GM10248 (cell line): ENCODE data around the gene PITPNC1.

ENCODE experiments used
- CTCF ChIA-PET: fragments of 300-600 bp; sonication (Branson Sonifier 250); formaldehyde crosslinking; extraction: SDS; loops from one replicate; lab custom pipeline; 2021; ENCODE audit warnings: antibody characterized with exemption; lab: Yijun Ruan, JAX
- POLR2A ChIA-PET: fragments of 350-650 bp; sonication (Branson Sonifier 250); formaldehyde crosslinking; extraction: SDS; loops from one replicate; lab custom pipeline; 2020; ENCODE audit warnings: antibody characterized with exemption; lab: Yijun Ruan, JAX
- DNase-seq: peaks from one replicate; pipeline ENCODE4 v3.0.0; 2012; ENCODE audit errors: extremely low spot score
- TF ChIP-seq, protein P1 (sequence below): IDR thresholded peaks from 2 replicates; pipeline ENCODE4 v1.5.1; 2012; ENCODE audit warnings: mild to moderate bottlenecking, low read depth; ENCODE audit errors: extremely low read depth, missing control alignments, control extremely low read depth

PITPNC1 gene

DNA sequence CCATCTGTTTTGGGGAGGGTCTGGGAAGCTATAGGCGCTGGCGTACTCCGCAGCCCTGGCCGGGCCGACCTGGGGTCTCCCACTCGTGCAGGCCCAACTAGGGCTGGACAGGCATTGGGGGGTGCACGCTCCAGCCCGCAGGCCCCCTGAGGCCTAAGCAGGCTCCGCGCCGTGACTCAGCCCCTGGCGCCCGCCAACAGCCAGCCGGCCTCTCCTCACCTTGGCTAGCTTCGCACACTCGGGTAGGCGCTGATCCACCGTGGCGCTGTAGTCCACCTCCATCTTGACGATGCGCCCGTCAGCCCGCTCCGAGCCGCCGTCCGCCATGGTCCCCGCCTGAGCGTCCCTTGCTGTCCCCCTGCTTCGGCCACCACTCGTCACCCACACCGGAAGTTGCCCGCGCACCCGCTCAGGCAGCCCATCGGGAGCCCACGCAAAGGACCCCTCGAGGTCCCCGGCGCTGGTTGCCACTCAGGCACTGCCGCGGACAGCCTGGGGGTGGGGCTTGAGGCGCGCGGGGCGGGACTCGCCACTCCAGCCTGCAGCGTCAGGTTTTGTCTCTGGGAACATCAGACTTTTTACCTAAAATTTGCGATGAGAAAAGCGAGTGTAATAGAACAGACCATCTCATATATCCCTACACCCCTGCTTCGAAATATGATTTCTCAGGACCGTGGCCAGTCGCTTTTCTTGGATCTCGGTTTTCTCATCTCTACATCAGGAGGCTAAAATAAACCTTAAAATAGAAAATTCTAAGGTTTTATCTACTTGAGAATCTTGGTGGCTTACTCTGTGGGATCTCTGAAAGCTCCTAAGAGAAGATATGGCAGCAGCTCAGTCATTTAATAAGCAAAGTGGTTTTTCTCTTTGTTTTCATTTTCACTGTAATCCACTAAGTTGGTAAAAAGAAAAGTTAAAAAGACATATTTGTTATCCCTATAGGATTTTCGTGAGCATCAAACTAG, 10.6 kb upstream of the PITPNC1 start, which contains the start of gene PSMD12:
Gene PSMD12, minus strand, starts transcription at position 385 of the 965 bp plus-strand sequence. Its CDS starts 58 bp downstream, at position 327.
- ChIA-PET CTCF (interaction anchor here (1.0 to 5.0 kb wide), 6 partner anchors 9 to 323 kb away, joined by 3 to 28 read pairs (median 4); no protein-coding TSS in a partner anchor), POLR2A (no interaction called here)
- DNase-seq, result peak; percentile 95
- TF ChIP-seq, protein P1, sequence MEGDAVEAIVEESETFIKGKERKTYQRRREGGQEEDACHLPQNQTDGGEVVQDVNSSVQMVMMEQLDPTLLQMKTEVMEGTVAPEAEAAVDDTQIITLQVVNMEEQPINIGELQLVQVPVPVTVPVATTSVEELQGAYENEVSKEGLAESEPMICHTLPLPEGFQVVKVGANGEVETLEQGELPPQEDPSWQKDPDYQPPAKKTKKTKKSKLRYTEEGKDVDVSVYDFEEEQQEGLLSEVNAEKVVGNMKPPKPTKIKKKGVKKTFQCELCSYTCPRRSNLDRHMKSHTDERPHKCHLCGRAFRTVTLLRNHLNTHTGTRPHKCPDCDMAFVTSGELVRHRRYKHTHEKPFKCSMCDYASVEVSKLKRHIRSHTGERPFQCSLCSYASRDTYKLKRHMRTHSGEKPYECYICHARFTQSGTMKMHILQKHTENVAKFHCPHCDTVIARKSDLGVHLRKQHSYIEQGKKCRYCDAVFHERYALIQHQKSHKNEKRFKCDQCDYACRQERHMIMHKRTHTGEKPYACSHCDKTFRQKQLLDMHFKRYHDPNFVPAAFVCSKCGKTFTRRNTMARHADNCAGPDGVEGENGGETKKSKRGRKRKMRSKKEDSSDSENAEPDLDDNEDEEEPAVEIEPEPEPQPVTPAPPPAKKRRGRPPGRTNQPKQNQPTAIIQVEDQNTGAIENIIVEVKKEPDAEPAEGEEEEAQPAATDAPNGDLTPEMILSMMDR, result no peak

DNA sequence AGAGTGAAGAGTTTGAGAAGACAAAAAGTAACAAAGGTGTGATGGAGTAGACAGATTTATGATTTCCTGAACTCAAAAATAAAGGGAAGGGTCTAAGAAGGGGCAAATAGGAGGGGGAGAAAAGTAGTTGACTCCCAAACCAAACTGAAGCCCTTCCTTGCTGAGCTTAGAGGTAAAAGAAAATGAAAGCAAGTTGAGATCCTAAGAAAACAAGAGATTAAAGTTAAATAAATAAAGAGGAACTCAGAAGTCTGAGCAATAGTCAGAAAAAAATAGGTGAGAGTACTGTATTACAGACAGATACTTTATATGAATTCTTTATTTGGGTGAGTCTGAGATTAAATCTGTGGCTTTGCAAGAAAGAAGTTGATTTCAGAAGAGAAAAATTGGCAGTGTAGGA, 7.4 kb upstream of the PITPNC1 start:
- TF ChIP-seq, protein P1, result no peak
- no peak for DNase-seq
- CTCF ChIA-PET, result interaction anchor here (0.8 to 7.8 kb wide), 4 partner anchors 9 to 263 kb away, joined by 3 to 72 read pairs (median 16); no protein-coding TSS in a partner anchor
- POLR2A ChIA-PET, result no interaction called here

DNA sequence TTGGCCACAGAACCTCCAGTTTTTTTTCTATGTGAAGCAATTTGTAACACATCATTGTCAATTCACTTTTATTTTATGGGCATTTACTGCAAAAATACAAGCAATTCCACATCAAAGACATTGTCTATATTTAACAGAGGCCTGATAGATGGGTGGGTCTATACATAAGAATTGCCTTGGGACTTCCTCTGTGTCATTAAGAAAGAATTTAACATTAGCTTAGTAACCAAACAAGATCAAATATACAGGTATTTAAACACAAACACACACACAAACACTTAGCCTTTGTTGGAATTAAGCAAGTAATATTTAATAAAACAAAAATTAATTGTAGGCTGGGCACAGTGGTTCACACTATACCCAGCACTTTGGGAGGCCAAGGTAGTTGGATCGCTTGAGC, 4.3 kb upstream of the PITPNC1 start:
- ChIA-PET CTCF (interaction anchor here (1.2 to 9.6 kb wide), 10 partner anchors 15 to 347 kb away, joined by 3 to 108 read pairs (median 12); no protein-coding TSS in a partner anchor), POLR2A (no interaction called here)
- DNase-seq, result no peak
- TF ChIP-seq, protein P1, result no peak

DNA sequence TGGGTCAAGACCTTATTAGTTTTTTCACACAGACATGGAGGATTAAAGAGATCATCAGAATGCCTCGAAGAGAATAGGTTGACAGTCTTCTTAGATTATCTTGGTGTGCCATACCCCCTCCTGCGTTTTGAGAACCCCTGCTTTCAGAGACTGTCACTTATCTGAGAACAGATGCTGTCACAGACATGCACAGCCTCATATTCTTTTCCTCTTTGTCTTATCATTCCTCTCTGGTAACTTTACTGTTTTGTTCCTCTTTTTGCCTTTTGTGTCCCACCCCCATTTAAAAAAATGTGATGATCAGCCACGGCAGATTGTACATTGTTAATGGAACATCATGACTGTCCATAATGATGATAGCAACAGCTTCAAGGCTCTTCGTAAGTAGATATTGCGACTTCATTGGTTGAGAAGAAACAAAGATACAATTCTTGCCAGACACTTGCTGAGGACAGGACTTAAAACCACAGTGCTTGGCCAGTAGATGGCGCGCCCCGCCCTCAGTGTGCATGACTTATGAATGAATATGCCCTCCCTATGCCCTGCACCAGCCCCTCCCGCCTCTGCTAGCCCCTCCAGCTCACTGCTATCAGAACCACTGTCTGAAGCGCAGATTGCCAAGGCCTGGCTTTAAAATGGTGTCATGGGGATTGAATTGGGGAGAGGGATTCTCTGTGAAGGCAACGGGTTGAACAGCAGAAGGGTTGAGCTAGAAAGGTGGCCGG, 2.6 kb upstream of the PITPNC1 start:
- TF ChIP-seq, protein P1, result peak; percentile 93
- DNase-seq, result peak; percentile 80
- ChIA-PET CTCF (interaction anchor here (0.6 to 9.6 kb wide), 54 partner anchors 9 to 637 kb away, joined by 3 to 108 read pairs (median 4); partner anchors contain the start of gene PSMD12), POLR2A (no interaction called here)

DNA sequence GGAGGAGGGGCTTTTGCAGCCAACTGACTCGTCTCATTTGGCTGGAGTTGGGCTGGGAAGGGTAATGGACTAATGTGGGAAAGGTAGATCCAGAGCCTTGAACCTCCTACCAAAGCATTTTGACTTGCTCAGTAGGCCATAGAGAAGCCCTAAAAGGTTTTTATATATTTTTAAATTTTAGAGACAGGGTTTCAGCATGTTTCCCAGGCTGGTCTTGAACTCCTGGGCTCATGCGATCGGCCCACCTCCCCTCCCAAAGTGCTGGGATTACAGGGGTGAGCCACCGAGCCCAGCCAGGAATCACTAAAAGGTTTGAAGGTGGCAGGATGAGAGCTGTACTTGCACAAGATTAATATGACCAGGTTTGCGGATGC, 2.0 kb upstream of the PITPNC1 start:
- TF ChIP-seq, protein P1, result no peak
- POLR2A ChIA-PET, result no interaction called here

DNA sequence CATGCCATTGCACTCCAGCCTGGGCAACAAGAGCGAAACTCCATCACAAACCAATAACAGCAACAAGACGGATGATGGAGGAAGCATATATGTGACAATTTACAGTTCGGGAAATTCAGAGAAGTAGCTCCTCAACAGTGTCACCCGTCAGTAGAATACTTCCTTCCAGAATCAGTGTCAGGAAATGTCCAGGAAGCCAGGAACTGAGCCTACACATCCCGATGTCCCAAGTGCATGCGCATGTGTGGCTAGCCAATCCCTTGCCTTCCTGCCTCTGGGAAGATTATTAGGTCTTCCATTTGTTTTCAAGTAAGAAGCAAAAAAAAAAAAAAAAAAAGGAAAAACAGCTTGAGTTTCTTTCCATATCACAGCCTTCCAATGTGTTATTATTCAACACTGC, 1.4 kb upstream of the PITPNC1 start:
- DNase-seq, result no peak
- POLR2A ChIA-PET, result no interaction called here
- CTCF ChIA-PET, result interaction anchor here (0.6 to 9.6 kb wide), 36 partner anchors 10 to 636 kb away, joined by 3 to 108 read pairs (median 5); partner anchors contain the start of gene PSMD12
- TF ChIP-seq, protein P1, result no peak

More for the DNA sequence above, 2.0 kb upstream of the PITPNC1 start:
- CTCF ChIA-PET, result interaction anchor here (0.6 to 9.6 kb wide), 53 partner anchors 10 to 636 kb away, joined by 3 to 108 read pairs (median 4); partner anchors contain the start of gene PSMD12
- DNase-seq, result no peak
